Gastrocnemius medialis (tissue), 4 donors: Measurements from ENCODE around the gene VDAC1. TPM values are rescaled to one million over a fixed set of nuclear protein-coding genes. Genes with fewer than 3 reads are reported as not detected.
A peak's percentile ranks its signal among the peaks of the same experiment; 100 is the strongest.

Experiments used
- ATAC-seq, 2 donors: fragments of 150-250 bp; one replicate each; pipeline ENCODE4 v1.9.1; 2016
- DNase-seq, 2 donors: peaks; one replicate each; pipeline ENCODE4 v3.0.0-alpha.2; 2019
- H3K27ac ChIP-seq, 4 donors: fragments of 200-600 bp; sonication (generic); 1 replicate in 1 of 4; 2 replicates in 3 of 4; pipeline ENCODE4 v1.5.1; 2016 to 2018; ENCODE audit warnings: mild to moderate bottlenecking in 2 of 4, moderate library complexity in 1 of 4
- H3K27me3 ChIP-seq, 3 donors: fragments of 200-600 bp; sonication (generic) in 2 of 3; 1 replicate in 1 of 3; 2 replicates in 2 of 3; pipeline versions ENCODE4 v1.5.1 to v1.6.0; 2016 to 2019; ENCODE audit warnings: mild to moderate bottlenecking in 1 of 3, moderate library complexity in 1 of 3
- H3K36me3 ChIP-seq, 2 donors: fragments of 200-600 bp; sonication (generic) in 1 of 2; one replicate each; pipeline ENCODE4 v1.5.1; 2017 to 2018
- H3K4me1 ChIP-seq, 2 donors: fragments of 200-600 bp; sonication (generic) in 1 of 2; one replicate each; pipeline ENCODE4 v1.5.1; 2016 to 2017; ENCODE audit warnings: mild to moderate bottlenecking in 2 of 2
- H3K4me3 ChIP-seq, 4 donors: fragments of 200-600 bp; sonication (generic) in 3 of 4; 1 replicate in 1 of 4; 2 replicates in 3 of 4; pipeline ENCODE4 v1.5.1; 2016 to 2019; ENCODE audit warnings: mild to moderate bottlenecking in 2 of 4
- H3K9me3 ChIP-seq, 3 donors: fragments of 200-600 bp; sonication (generic) in 2 of 3; 1 replicate in 1 of 3; 2 replicates in 2 of 3; pipeline ENCODE4 v1.5.1; 2016 to 2019
- CTCF ChIP-seq, 5 experiments: fragments of 450-650 bp in 3 of 5; fragments of 200-600 bp in 2 of 5; sonication (generic) in 2 of 5; IDR thresholded peaks in 4 of 5; conservative IDR thresholded peaks in 1 of 5; 1 replicate in 4 of 5; 2 replicates in 1 of 5; pipeline ENCODE4 v1.5.1; 2016 to 2019; ENCODE audit warnings: antibody characterized with exemption in 5 of 5, mild to moderate bottlenecking in 3 of 5, moderate library complexity in 3 of 5
- POLR2A ChIP-seq, 2 donors: fragments of 450-650 bp; IDR thresholded peaks; one replicate each; pipeline ENCODE4 v1.6.1; 2017; ENCODE audit warnings: antibody characterized with exemption in 2 of 2, mild to moderate bottlenecking in 2 of 2, moderate library complexity in 2 of 2
- in situ Hi-C, 4 donors: fragments of 200-750 bp; cut with MboI; loops; one replicate each; pipeline versions ENCODE4 v1.15.0 to v1.8.0; 2017; ENCODE audit warnings: low sequenced_read_pairs in 4 of 4
- intact Hi-C: fragments of 100-400 bp; cut with DNase I; formaldehyde crosslinking; loops from one replicate; pipeline ENCODE4 v1.15.1; 2023; ENCODE audit warnings: low total_unique reads
- total RNA-seq, 4 donors: library from RNA; depleted of rRNA; stranded (reverse); fragments of >200 nt; gene quantifications; one replicate each; pipeline versions ENCODE4 v1.1.0 to v1.2.3, GENCODE V29; 2016

The VDAC1 gene
- total RNA-seq, 4 donors from 2014 or later: 412 to 611 (median 495) TPM

- H3K27ac ChIP-seq: no peak overlapping the region
- peaks cover 3 to 6% of the 10 kb centered on the region in 2 donors for H3K4me1 ChIP-seq
- H3K4me3 ChIP-seq: no peak overlapping the region
- TF ChIP-seq POLR2A (IDR thresholded peaks at IDR 0.05) (no peak), CTCF (IDR thresholded peaks at IDR 0.05 in 4 of 5, conservative IDR thresholded peaks at IDR 0.05 in 1 of 5) (no peak)
- no peaks in the 10 kb centered on the region for H3K27me3 ChIP-seq
- ATAC-seq: no peak
- intact Hi-C loops (loop anchor here (5.0 to 10.0 kb wide), 2 partner anchors 175 to 523 kb away; no protein-coding TSS in a partner anchor), in situ Hi-C loops (no loop called here)
- no peak for DNase-seq
- no peaks in the 10 kb centered on the region for H3K9me3 ChIP-seq
- no peaks in the 10 kb centered on the region for H3K36me3 ChIP-seq
Observed at GRCh38 chr5:133947431-133947841, 57.3 kb downstream of the VDAC1 start.

GRCh38 chr5:133945568-133945967 is 59.2 kb downstream of the VDAC1 start:
- DNase-seq (no peak), ATAC-seq (no peak)
- Histone ChIP-seq H3K4me3 (no peak overlapping the region), H3K4me1 (peaks cover 0 to 5% of the 10 kb centered on the region in 2 donors), H3K9me3 (no peaks in the 10 kb centered on the region), H3K27me3 (no peaks in the 10 kb centered on the region), H3K36me3 (no peaks in the 10 kb centered on the region), H3K27ac (no peak overlapping the region)
- TF ChIP-seq CTCF (IDR thresholded peaks at IDR 0.05 in 4 of 5, conservative IDR thresholded peaks at IDR 0.05 in 1 of 5) (no peak), POLR2A (IDR thresholded peaks at IDR 0.05) (no peak)
- intact Hi-C loops: loop anchor here (5.0 to 10.0 kb wide), 2 partner anchors 173 to 521 kb away; no protein-coding TSS in a partner anchor
- in situ Hi-C loops: no loop called here

GRCh38 chr5:133944263-133945185 is 60.3 kb downstream of the VDAC1 start:
- TF ChIP-seq POLR2A (IDR thresholded peaks at IDR 0.05) (no peak), CTCF (IDR thresholded peaks at IDR 0.05 in 4 of 5, conservative IDR thresholded peaks at IDR 0.05 in 1 of 5) (peak in 4 of 5 experiments; percentile 15 to 63 (median 46))
- Histone ChIP-seq H3K27me3 (no peaks in the 10 kb centered on the region), H3K4me3 (no peak overlapping the region), H3K27ac (no peak overlapping the region), H3K4me1 (peaks cover 0 to 5% of the 10 kb centered on the region in 2 donors), H3K9me3 (no peaks in the 10 kb centered on the region), H3K36me3 (no peaks in the 10 kb centered on the region)
- DNase-seq (no peak), ATAC-seq (peak in 1 of 2 donors; percentile 44)
- in situ Hi-C loops (no loop called here), intact Hi-C loops (loop anchor here (5.0 to 10.0 kb wide), 2 partner anchors 172 to 520 kb away; no protein-coding TSS in a partner anchor)

- intact Hi-C loops (loop anchor here (10.0 kb wide), 1 partner anchor 519 kb away; no protein-coding TSS in a partner anchor), in situ Hi-C loops (no loop called here)
- Histone ChIP-seq H3K36me3 (no peaks in the 10 kb centered on the region), H3K4me1 (peaks cover 0 to 5% of the 10 kb centered on the region in 2 donors), H3K27ac (no peak overlapping the region), H3K9me3 (no peaks in the 10 kb centered on the region), H3K4me3 (no peak overlapping the region), H3K27me3 (no peaks in the 10 kb centered on the region)
- DNase-seq (no peak), ATAC-seq (no peak)
- TF ChIP-seq CTCF (IDR thresholded peaks at IDR 0.05 in 4 of 5, conservative IDR thresholded peaks at IDR 0.05 in 1 of 5) (no peak), POLR2A (IDR thresholded peaks at IDR 0.05) (no peak)
Observed at GRCh38 chr5:133943475-133943817, 61.3 kb downstream of the VDAC1 start.
